PC-9 (cell line): ENCODE data around the gene ZNF175. TPM values are rescaled to one million over a fixed set of nuclear protein-coding genes. Genes with fewer than 3 reads are reported as not detected.

Experiments
- BruUV-seq: library from RNA; stranded (reverse); fragments of 400-500 nt; replicated peaks from 2 replicates; lab custom pipeline; 2021; lab: Mats Ljungman, UMichigan
- CTCF ChIA-PET: fragments of 300-600 bp; sonication (Branson Sonifier 250); formaldehyde crosslinking; loops from one replicate; lab custom pipeline; 2022; ENCODE audit warnings: antibody characterized with exemption; lab: Charles Lee
- POLR2A ChIA-PET: fragments of 300-600 bp; sonication (Branson Sonifier 250); formaldehyde crosslinking; loops from one replicate; lab custom pipeline; 2022; ENCODE audit warnings: antibody characterized with exemption; ENCODE audit not compliant: unreplicated experiment; lab: Charles Lee
- DNase-seq, 2 experiments: peaks; one replicate each; pipeline versions ENCODE4 v3.0.0 to v3.0.0-alpha.2; 2015 to 2022; ENCODE audit warnings: mixed read lengths in 1 of 2
- H2AFZ ChIP-seq: fragments of 200-600 bp; sonication (generic); 2 replicates; pipeline ENCODE4 v1.8.1; 2017; ENCODE audit warnings: antibody characterized with exemption
- H3F3A ChIP-seq: fragments of 200-600 bp; sonication (generic); 2 replicates; pipeline ENCODE4 v1.8.1; 2017; ENCODE audit warnings: antibody characterized with exemption, mild to moderate bottlenecking, low read depth; ENCODE audit not compliant: insufficient read depth
- H3K27ac ChIP-seq: fragments of 200-600 bp; sonication (generic); 2 replicates; pipeline ENCODE4 v1.6.1; 2016; ENCODE audit warnings: mixed run types
- H3K27me3 ChIP-seq: fragments of 200-600 bp; sonication (generic); 2 replicates; pipeline ENCODE4 v1.6.1; 2016; ENCODE audit warnings: low read depth, mixed run types; ENCODE audit not compliant: insufficient read depth
- H3K36me3 ChIP-seq: fragments of 200-600 bp; sonication (generic); 2 replicates; pipeline ENCODE4 v1.6.1; 2016; ENCODE audit warnings: low read depth, mixed run types
- H3K4me1 ChIP-seq: fragments of 200-600 bp; sonication (generic); replicated peaks from 2 replicates; pipeline ENCODE4 v1.6.1; 2016; ENCODE audit warnings: mixed run types; ENCODE audit not compliant: insufficient read depth
- H3K4me2 ChIP-seq: fragments of 200-600 bp; sonication (generic); 2 replicates; pipeline ENCODE4 v1.6.1; 2017; ENCODE audit warnings: mixed run types
- H3K4me3 ChIP-seq: fragments of 200-600 bp; sonication (generic); 2 replicates; pipeline ENCODE4 v1.6.1; 2016; ENCODE audit warnings: mixed run types
- H3K79me2 ChIP-seq: fragments of 200-600 bp; sonication (generic); 2 replicates; pipeline ENCODE4 v1.6.1; 2017; ENCODE audit warnings: low read depth, mixed run types
- H3K9me2 ChIP-seq: fragments of 200-600 bp; sonication (generic); 2 replicates; pipeline ENCODE4 v1.8.1; 2017; ENCODE audit warnings: mild to moderate bottlenecking; ENCODE audit not compliant: insufficient read depth
- H3K9me3 ChIP-seq: fragments of 200-600 bp; sonication (generic); 2 replicates; pipeline ENCODE4 v1.8.1; 2016; ENCODE audit warnings: low read depth; ENCODE audit not compliant: insufficient read depth
- H4K20me1 ChIP-seq: fragments of 200-600 bp; sonication (generic); 2 replicates; pipeline ENCODE4 v1.8.1; 2017; ENCODE audit not compliant: insufficient read depth
- EZH2 ChIP-seq: fragments of 200-600 bp; sonication (generic); IDR thresholded peaks from 2 replicates; pipeline ENCODE4 v1.8.0; 2017; ENCODE audit warnings: antibody characterized with exemption, low read depth
- intact Hi-C: fragments of 100-400 bp; cut with micrococcal nuclease; formaldehyde crosslinking; loops from one replicate; pipeline ENCODE4 v1.10.0; 2022; ENCODE audit not compliant: unreplicated experiment
- total RNA-seq: library from RNA; stranded (reverse); gene quantifications from 2 replicates; pipeline ENCODE4 v1.2.3, GENCODE V29; 2021
- TF ChIP-seq, protein P1 (sequence below): fragments of 200-600 bp; sonication (generic); conservative IDR thresholded peaks from 2 replicates; pipeline ENCODE4 v1.6.1; 2017; ENCODE audit warnings: mixed run types, antibody characterized with exemption, mild to moderate bottlenecking, moderate library complexity

ZNF175 gene
- total RNA-seq, 1 experiment from 2014 or later, result 11.7 TPM

DNA sequence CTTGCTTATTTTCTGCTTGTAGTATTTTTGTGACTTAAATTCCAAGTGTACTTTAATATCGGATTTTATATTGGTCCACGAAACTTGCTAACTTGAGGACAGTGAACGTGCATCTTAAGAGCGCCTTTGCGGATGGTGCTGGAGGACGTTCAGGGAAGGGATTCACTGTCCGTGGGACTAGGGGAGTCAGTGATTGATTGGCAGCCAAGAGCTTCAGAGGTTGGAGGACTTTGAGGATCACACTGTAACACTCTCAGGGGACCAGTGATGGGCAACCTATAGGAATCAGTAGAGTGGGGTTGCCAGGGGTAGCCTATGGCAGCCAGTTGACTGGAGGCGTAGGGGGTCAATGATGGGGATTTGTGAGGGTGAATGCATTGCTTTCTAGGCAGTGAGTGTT lies 516 bp downstream of the ZNF175 start:
- ChIA-PET POLR2A (interaction anchor here (0.5 to 0.7 kb wide), 2 partner anchors 95 to 138 kb away, joined by 4 to 11 read pairs; no protein-coding TSS in a partner anchor), CTCF (interaction anchor here (0.9 kb wide), 1 partner anchor 22 kb away, joined by 22 read pairs; no protein-coding TSS in a partner anchor)
- TF ChIP-seq, protein P1, sequence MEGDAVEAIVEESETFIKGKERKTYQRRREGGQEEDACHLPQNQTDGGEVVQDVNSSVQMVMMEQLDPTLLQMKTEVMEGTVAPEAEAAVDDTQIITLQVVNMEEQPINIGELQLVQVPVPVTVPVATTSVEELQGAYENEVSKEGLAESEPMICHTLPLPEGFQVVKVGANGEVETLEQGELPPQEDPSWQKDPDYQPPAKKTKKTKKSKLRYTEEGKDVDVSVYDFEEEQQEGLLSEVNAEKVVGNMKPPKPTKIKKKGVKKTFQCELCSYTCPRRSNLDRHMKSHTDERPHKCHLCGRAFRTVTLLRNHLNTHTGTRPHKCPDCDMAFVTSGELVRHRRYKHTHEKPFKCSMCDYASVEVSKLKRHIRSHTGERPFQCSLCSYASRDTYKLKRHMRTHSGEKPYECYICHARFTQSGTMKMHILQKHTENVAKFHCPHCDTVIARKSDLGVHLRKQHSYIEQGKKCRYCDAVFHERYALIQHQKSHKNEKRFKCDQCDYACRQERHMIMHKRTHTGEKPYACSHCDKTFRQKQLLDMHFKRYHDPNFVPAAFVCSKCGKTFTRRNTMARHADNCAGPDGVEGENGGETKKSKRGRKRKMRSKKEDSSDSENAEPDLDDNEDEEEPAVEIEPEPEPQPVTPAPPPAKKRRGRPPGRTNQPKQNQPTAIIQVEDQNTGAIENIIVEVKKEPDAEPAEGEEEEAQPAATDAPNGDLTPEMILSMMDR, result no peak
- no peak for TF ChIP-seq EZH2
- Histone ChIP-seq H3K79me2 (0 out of 2 replicates have a peak, but pooled peaks cover 2% of the 10 kb centered on the region), H3K4me2 (peak overlapping the region; percentile 86), H3K27me3 (peaks cover 20% of the 10 kb centered on the region), H3K4me3 (peak overlapping the region; percentile 74), H3K9me3 (no peaks in the 10 kb centered on the region), H3F3A (no peaks in the 10 kb centered on the region), H3K36me3 (no peaks in the 10 kb centered on the region), H3K4me1 (peaks cover 12% of the 10 kb centered on the region), H2AFZ (peak overlapping the region; percentile 70), H3K27ac (no peak overlapping the region), H3K9me2 (no peaks in the 10 kb centered on the region), H4K20me1 (no peaks in the 10 kb centered on the region)
- intact Hi-C loops, result loop anchor here (1.0 kb wide), 1 partner anchor 23 kb away; no protein-coding TSS in a partner anchor
- no peak for DNase-seq
- no TSS peak for BruUV-seq

DNA sequence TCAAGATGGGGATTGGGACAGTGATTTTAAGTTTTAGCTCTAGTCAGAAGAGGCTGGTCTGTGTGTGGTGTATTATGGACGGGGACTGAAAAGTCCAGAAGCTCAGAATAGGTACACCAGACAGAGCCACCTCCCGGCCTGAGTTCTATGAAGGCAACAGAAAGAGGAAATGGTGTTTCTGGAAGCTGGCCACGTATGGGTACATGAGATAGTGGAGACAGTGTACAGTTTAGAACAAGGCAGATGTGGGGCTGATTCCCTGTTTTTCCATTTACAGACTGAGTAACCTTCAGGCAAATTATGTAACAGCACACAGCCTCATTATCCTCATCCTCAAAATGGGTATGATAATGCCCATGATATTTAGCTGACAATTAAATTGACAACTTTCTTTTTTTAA lies 1.3 kb downstream of the ZNF175 start:
- TF ChIP-seq, protein P1, result no peak
- TF ChIP-seq EZH2, result no peak

DNA sequence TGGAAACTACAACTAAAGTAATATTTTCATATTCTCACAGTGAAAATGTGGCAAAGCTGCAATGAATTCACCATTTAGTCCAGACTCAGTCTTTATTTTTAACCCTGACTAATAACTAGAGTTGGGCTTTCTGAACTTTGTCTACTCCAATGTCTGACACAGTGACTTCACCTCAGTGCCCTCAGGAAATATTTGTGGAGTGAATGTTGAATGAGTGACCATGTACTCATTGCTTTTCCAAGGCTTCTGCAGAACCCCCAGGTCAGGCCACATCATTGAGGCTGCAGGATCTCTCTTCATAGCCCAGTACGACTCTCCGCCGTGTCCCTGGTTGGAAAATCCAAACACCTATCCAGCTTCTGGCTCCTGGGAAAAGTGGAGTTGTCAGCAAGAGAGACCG lies 1.8 kb downstream of the ZNF175 start:
- Histone ChIP-seq H3K79me2 (0 out of 2 replicates have a peak, but pooled peaks cover 2% of the 10 kb centered on the region), H3K9me2 (no peaks in the 10 kb centered on the region), H3K4me3 (no peak overlapping the region), H3K4me1 (peaks cover 12% of the 10 kb centered on the region), H3K9me3 (no peaks in the 10 kb centered on the region), H2AFZ (no peak overlapping the region), H3F3A (no peaks in the 10 kb centered on the region), H4K20me1 (no peaks in the 10 kb centered on the region), H3K36me3 (no peaks in the 10 kb centered on the region), H3K27ac (no peak overlapping the region), H3K4me2 (no peak overlapping the region), H3K27me3 (0 out of 2 replicates have a peak, but pooled peaks cover 9% of the 10 kb centered on the region)
- ChIA-PET POLR2A (no interaction called here), CTCF (no interaction called here)
- BruUV-seq, result no TSS peak
- intact Hi-C loops, result no loop called here
- no peak for DNase-seq
- TF ChIP-seq, protein P1, result no peak
- TF ChIP-seq EZH2, result no peak

More for the DNA sequence above, 1.3 kb downstream of the ZNF175 start:
- 0 out of 2 replicates have a peak, but pooled peaks cover 14% of the 10 kb centered on the region for H3K27me3 ChIP-seq
- intact Hi-C loops, result no loop called here
- 0 out of 2 replicates have a peak, but pooled peaks cover 2% of the 10 kb centered on the region for H3K79me2 ChIP-seq
- ChIA-PET POLR2A (no interaction called here), CTCF (no interaction called here)
- H3K4me1 ChIP-seq, result peaks cover 12% of the 10 kb centered on the region
- H4K20me1 ChIP-seq, result no peaks in the 10 kb centered on the region
- H3K9me2 ChIP-seq, result no peaks in the 10 kb centered on the region
- no TSS peak for BruUV-seq
- no peak for DNase-seq
- H3K9me3 ChIP-seq, result no peaks in the 10 kb centered on the region
- H3F3A ChIP-seq, result no peaks in the 10 kb centered on the region
- H2AFZ ChIP-seq, result no peak overlapping the region
- no peak overlapping the region for H3K27ac ChIP-seq
- H3K4me3 ChIP-seq, result no peak overlapping the region
- H3K4me2 ChIP-seq, result peak overlapping the region; percentile 86; the same call in 1 of the 2 replicates
- H3K36me3 ChIP-seq, result no peaks in the 10 kb centered on the region
